Frontal cortex (tissue), 4 donors: ENCODE measurements around the gene REEP6. TPM values are rescaled to one million over a fixed set of nuclear protein-coding genes. Genes with fewer than 3 reads are reported as not detected.

Experiments used
- DNase-seq, 2 donors: peaks; one replicate each; pipeline ENCODE4 v3.0.0; 2012; ENCODE audit warnings: low spot score in 2 of 2
- FAIRE-seq: peaks from 2 replicates; lab custom pipeline; 2012; peaks lifted over from hg19 to GRCh38; lab: Jason Lieb, UNC
- total RNA-seq: library from RNA; depleted of rRNA; stranded (reverse); fragments of >200 nt; gene quantifications from one replicate; pipeline ENCODE4 v1.2.3, GENCODE V29; 2014
- donor health status: control.
- donor health status: control.
- donor health status: control.

The REEP6 gene
- total RNA-seq, 1 donor from 2014 or later: 2.4 TPM

GRCh38 chr19:1503089-1503924 is 12.3 kb downstream of the REEP6 start:
- DNase-seq (peak; percentile 48 to 67), FAIRE-seq (no peak)

- DNase-seq (no peak), FAIRE-seq (no peak)
These were observed 13.2 kb downstream of the REEP6 start for GRCh38 chr19:1503925-1504773.

GRCh38 chr19:1505012-1505411 is 14.0 kb downstream of the REEP6 start:
- FAIRE-seq: no peak

GRCh38 chr19:1505991-1506881 is 15.3 kb downstream of the REEP6 start:
- DNase-seq (peak in 1 of 2 donors; percentile 30), FAIRE-seq (no peak)

More at GRCh38 chr19:1505012-1505411, 14.0 kb downstream of the REEP6 start:
- no peak for DNase-seq

GRCh38 chr19:1507192-1507660 is 16.2 kb downstream of the REEP6 start:
- no peak for DNase-seq
- FAIRE-seq: no peak

GRCh38 chr19:1507763-1508506 is 17.0 kb downstream of the REEP6 start:
- FAIRE-seq (peak; percentile 84), DNase-seq (peak; percentile 99)

- no peak for FAIRE-seq
- no peak for DNase-seq
These were observed 17.5 kb downstream of the REEP6 start for GRCh38 chr19:1508507-1508856.

GRCh38 chr19:1509602-1510441 is 18.8 kb downstream of the REEP6 start:
- DNase-seq (no peak), FAIRE-seq (no peak)

GRCh38 chr19:1510442-1510806 is 19.4 kb downstream of the REEP6 start:
- DNase-seq (no peak), FAIRE-seq (no peak)

GRCh38 chr19:1510807-1511206 is 19.8 kb downstream of the REEP6 start:
- no peak for FAIRE-seq
- no peak for DNase-seq

- DNase-seq (no peak), FAIRE-seq (no peak)
These were observed 20.6 kb downstream of the REEP6 start for GRCh38 chr19:1511318-1512317.

GRCh38 chr19:1512671-1513498 is 21.9 kb downstream of the REEP6 start, which contains the start of gene ADAMTSL5:
Gene ADAMTSL5, minus strand, starts transcription at chr19:1513019. Its CDS starts 2,076 bp downstream, at chr19:1510943.
- peak in 1 of 2 donors; percentile 52 for DNase-seq
- FAIRE-seq: no peak

- FAIRE-seq: no peak
These were observed 22.7 kb downstream of the REEP6 start for GRCh38 chr19:1513499-1514294.

GRCh38 chr19:1514295-1514661 is 23.3 kb downstream of the REEP6 start:
- no peak for FAIRE-seq
- no peak for DNase-seq

More at GRCh38 chr19:1513499-1514294, 22.7 kb downstream of the REEP6 start:
- DNase-seq: peak in 1 of 2 donors; percentile 28

GRCh38 chr19:1514986-1515721 is 24.2 kb downstream of the REEP6 start:
- DNase-seq: no peak
- FAIRE-seq: no peak
